CMK (cell line): ENCODE results near the gene PEF1.

Source experiments
- DNase-seq: peaks from one replicate; pipeline ENCODE4 v3.0.0-alpha.2; 2010; ENCODE audit warnings: low read depth

PEF1 gene

GRCh38 chr1:31671147-31671546 is 26.5 kb upstream of the PEF1 start:
- no peak for DNase-seq

GRCh38 chr1:31670593-31670964 is 25.9 kb upstream of the PEF1 start:
- DNase-seq: no peak

- DNase-seq: no peak
Observed at GRCh38 chr1:31669786-31670592, 25.3 kb upstream of the PEF1 start.

- DNase-seq: no peak
Observed at GRCh38 chr1:31669433-31669785, 24.7 kb upstream of the PEF1 start.

GRCh38 chr1:31668303-31668883 is 23.7 kb upstream of the PEF1 start:
- no peak for DNase-seq

GRCh38 chr1:31667065-31667785 is 22.5 kb upstream of the PEF1 start:
- no peak for DNase-seq

GRCh38 chr1:31666263-31666963 is 21.7 kb upstream of the PEF1 start:
- DNase-seq: no peak

- DNase-seq: no peak
Observed at GRCh38 chr1:31665234-31665878, 20.7 kb upstream of the PEF1 start.

GRCh38 chr1:31664528-31664927 is 19.9 kb upstream of the PEF1 start:
- DNase-seq: no peak

GRCh38 chr1:31663622-31664452 is 19.2 kb upstream of the PEF1 start:
- peak; percentile 50 for DNase-seq

GRCh38 chr1:31662463-31662862 is 17.8 kb upstream of the PEF1 start:
- no peak for DNase-seq

GRCh38 chr1:31661856-31662255 is 17.2 kb upstream of the PEF1 start:
- DNase-seq: no peak

GRCh38 chr1:31660871-31661455 is 16.3 kb upstream of the PEF1 start:
- DNase-seq: no peak

GRCh38 chr1:31659889-31660288 is 15.2 kb upstream of the PEF1 start:
- no peak for DNase-seq

GRCh38 chr1:31658721-31659120 is 14.0 kb upstream of the PEF1 start:
- DNase-seq: no peak

GRCh38 chr1:31657972-31658510 is 13.4 kb upstream of the PEF1 start:
- no peak for DNase-seq

- DNase-seq: no peak
Observed at GRCh38 chr1:31657020-31657804, 12.5 kb upstream of the PEF1 start.

GRCh38 chr1:31655756-31656155 is 11.1 kb upstream of the PEF1 start:
- no peak for DNase-seq

- no peak for DNase-seq
Observed at GRCh38 chr1:31655104-31655503, 10.4 kb upstream of the PEF1 start.

- DNase-seq: no peak
Observed at GRCh38 chr1:31654474-31654776, 9.7 kb upstream of the PEF1 start.
